NCI-H2227 (cell line): ENCODE measurements around the gene CYTH1.
"Not testable (repeated sequence)": the region's sequence is repeated elsewhere in the genome, so short reads cannot be mapped to it uniquely, and the experiment has no call there.

ENCODE experiments used
- DNase-seq: peaks from one replicate; lab custom pipeline; 2025; ENCODE audit not compliant: unreplicated experiment; lab: John Stamatoyannopoulos, UW

CYTH1 gene

GRCh38 chr17:78674595-78675315 is 107.3 kb downstream of the CYTH1 start:
- peak; percentile 42 for DNase-seq

DNA sequence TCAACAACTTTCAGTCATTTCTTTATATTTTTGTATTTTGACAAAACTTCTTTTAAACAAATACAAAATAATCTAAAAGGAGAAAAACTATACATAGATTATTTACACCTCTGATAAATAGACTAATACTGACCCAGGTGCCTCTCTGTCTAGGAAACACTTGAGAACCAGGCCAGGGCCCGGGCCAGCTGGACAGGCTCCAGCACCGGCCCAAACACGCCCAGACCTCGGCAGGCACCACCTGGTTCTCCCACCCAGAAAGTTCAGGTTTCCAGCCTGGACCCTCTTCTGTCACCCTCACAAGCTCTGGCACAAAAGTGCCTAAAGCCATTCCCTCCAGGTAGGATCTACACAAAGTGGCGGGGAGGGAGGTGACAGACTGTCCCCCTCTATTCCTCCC is 107.9 kb downstream of the CYTH1 start:
- no peak for DNase-seq

DNA sequence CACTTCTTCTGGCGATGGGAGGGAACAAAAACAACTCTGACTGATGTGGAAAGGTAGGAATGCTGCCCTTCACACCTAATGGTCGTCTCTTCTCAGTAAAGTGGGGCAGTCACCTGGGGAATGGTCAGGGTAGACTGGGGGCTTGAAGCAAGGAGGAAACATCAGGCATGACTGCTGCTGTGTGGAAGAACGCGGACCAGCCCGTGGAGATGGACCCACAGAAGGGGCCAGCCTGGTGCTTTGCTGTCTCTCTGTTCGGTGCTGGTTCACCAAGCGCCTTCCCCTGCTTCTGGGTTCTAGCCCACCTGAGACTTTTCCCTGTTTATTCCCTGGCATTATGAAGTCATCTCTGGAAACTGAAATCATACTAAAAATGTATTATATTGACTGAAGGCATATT is 108.7 kb downstream of the CYTH1 start:
- no peak for DNase-seq

DNA sequence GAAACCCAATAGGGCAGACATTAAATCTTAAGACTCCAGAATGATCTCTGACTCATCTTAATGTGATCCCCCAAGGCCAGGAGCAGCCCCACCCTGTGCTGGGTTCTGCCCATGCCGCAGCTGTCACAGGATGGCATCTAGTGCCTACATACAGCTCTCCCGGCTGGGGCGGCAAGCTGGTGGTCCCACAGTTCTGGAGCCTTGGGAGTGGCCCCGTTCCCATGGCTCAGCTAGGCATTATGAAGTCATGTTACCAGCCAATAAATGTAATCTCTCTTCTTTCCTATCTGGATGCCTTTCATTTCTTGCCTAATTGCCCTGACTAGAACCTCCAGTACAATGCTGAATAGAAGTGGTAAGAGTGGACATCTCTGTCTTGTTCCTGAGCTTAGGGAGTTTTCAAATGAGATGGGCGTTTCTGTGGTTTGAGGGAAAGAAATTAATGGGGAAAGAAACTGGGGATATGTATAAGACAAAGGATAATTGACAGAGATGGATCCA is 109.2 kb downstream of the CYTH1 start:
- no peak for DNase-seq

DNA sequence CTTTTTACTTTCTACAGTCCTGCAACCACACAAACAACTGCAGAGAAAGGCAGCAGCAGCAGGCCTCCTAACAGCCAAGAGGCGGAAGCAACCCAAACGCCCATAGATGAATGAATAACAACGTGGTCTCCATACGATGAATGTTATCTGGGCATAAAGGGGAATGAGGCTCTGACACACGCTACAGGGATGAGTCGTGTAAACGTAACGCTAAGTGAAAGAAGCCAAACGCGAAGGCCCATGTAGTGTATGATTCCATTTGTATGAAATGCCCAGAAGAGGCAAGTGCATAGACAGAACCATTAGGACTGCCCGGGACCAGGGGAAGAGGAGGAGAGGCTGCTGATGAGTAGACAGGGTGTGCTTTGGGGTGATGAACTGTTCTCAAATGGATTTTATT is 110.1 kb downstream of the CYTH1 start:
- DNase-seq: no peak

DNA sequence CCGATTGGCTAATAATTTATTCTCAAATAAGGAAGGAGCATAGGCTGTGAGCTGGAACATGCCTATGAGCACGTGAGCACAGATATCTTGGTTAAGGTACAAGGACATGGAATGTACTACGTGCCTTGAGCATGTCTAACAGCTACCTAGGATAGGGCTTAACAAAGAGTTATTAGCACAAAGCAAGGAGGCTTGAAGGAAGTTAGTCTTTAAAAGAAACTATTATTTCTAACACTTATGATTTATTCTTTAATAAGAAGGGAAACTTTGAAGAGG is 110.4 kb downstream of the CYTH1 start:
- not testable (repeated sequence) for DNase-seq

DNA sequence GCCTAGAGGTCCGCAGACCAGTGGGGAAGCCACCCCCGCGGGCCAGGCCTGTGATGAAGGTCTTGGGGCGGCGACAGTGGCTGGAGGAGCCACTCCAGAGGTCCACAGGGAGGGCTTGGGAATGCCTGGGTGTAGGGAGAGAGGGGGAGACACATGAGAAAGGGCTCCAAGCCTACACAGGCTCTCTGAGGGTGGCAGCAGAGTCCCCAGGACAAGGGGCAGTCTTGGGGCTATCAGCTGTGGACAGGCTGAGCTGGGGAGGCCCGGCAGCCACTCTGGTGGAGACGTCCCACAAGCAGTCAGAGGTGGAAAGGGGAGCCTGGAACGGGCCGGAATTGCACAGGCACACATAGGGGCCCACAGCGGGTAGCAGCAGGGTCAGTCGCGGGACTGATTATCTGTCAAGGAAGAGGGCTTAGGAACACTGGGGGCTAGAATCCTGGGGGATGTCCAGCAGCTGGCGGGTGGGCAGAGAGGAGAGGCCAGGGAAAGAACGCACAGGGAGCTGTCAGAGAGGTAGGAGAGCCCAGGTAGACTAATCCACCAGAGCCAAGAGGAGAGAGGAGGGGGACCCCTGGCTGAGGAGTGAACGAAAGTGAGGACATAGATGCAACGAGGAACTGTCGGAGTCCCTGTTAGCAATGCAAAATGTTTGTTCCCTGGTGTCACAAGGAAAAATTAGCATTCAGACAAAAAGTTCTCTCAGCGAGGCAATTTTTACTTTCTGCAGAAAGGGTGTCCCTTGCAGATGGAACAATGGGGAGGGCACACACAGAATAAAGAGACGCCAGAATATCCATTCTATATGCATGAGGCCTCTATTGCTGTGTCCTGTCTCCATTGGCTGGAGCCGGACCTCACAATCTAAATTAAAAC is 111.0 kb downstream of the CYTH1 start:
- no peak for DNase-seq

- DNase-seq: no peak
These were observed 112.0 kb downstream of the CYTH1 start for GRCh38 chr17:78669975-78670518.

DNA sequence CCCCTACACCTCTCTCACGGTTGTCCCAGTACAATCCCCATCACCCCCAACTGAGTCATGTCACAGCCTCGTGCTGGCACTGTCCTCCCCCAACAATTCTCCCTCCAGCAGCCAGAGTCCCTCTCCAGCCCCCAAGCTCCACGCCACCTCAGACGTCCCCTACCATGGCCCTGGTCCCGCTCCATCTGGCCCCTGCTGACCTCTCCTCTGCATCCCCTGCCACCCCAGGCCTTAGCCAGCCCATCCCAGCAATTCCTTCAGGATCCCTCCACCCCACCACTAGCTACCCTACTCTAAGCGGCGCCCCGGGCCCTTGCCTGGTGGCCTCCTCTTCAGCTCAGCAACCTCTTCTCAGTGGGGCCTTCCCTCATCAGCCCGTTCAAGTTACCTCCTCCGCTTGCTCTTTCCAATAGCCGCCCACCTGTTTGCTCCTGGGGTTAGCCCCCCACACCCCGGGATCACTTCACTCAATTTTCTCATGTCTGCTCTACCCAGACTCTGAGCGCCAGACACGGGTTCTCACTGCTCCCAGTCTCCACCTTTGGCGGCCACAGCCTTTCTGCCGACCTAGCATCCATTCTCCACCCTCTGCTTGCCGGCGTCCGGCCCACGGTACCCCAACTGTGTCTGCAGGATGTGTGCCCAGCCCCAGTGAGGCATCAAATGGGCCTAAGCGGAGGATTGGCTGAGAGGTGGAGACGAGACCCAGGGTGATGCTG is 112.7 kb downstream of the CYTH1 start:
- DNase-seq: no peak

- no peak for DNase-seq
These were observed 113.2 kb downstream of the CYTH1 start for GRCh38 chr17:78668847-78669246.

DNA sequence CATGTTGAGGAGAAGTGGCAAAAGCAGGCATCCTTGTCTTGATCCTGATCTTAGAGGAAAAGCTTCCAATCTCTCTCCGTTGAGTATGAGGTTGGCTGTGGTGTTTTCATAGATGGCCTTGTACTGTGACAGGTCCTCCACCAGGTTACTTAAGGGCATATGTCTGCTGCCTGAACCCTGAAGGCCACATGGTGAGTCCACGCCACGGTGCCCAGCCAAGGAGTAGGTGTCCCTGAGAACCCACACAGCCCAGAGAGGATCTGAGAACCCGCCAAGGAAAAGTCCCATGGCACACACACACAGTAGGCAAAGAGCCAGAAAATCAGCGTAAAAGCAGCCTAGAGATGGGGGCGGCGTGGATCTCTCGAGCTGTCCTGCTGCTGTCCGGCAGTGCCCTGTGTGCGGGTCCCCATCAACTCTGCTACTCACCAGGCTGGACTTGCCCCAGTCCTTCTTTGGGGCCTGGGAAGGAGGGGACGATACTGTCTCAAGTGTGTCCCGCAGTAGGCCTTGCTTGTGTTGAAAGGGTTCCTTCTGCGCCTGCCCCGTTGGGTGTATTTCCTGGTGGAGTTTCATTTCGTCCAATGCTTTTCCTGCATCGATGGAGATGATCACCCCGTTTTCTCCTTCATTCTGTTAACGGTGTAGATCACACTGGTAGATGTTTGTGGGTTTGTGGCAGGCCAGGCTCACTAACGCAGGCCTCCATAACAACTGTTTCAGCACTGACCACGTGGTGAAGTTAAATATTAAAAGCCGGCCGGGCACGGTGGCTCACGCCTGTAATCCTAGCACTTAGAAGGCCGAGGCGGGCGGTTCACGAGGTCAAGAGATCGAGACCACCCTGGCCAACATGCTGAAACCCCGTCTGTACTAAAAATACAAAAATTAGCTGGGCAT is 114.1 kb downstream of the CYTH1 start:
- no peak for DNase-seq

DNA sequence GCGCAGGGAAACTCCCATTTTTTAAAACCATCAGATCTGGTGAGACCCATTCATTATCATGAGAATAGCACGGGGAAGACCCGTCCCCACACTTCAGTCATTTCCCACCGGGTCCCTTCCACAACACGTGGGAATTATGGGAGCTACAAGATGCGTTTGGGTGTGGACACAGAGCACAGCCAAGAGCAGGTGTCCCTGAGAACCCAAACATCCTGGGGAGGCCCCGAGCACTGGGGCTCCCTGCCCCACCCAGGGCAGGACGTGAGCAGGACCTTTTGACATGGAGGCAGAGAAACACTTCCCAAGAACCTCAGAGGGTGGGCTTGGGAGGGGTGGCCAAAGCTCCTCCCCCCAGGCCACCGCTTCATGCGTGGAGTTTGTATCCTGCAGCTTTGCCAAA is 115.0 kb downstream of the CYTH1 start:
- DNase-seq: no peak

DNA sequence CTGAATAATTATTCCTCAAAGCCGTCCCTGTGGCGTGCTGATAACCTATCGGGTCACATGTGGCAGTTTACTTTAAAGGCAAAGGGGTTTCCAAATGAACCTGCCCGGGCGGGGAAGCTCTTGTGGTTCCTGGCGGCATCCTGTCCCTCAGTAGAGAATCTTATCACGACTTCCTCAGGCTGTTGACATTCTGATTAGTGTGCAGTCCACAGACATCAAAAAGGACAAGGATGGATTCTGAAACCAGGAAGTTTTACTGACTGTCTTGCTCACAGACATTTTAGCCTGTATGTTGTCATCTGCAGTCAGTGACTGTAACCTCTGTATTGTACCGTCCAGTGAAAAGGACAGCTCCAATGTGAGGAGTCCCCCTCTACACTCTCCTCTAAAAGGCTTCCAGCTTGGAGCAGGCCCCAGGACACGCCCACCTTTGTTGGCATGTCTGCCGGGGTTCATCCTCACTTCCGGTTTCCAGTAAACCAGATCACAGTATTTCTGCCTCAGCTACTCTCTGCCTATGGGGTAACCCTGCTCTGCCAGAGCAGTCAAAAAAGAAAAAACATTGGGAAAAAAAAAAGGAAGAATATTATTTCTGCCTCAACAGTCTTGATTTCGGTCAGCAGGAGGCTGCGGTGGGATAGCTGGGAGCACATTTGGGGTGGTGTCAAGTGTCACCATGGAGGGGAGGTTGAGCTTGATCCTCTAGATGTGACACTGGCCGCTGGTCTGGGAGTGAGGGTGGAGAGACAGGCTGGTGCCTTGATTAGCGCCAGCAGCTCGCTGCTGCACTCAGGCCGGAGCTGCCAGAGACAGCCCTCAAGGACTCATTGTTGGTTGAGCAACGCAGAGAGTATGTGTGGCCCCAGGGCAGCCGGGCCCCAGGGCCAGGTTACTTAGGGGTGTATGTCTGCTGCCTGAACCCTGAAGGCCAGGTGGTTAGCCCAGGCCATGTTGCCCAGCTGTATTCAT is 115.8 kb downstream of the CYTH1 start:
- DNase-seq: no peak

GRCh38 chr17:78665387-78665951 is 116.6 kb downstream of the CYTH1 start:
- DNase-seq: no peak

GRCh38 chr17:78664476-78665386 is 117.3 kb downstream of the CYTH1 start:
- DNase-seq: peak; percentile 67

GRCh38 chr17:78661093-78661770 is 120.8 kb downstream of the CYTH1 start:
- no peak for DNase-seq

GRCh38 chr17:78659546-78659945 is 122.5 kb downstream of the CYTH1 start:
- no peak for DNase-seq
